PC-9 (cell line): ENCODE results near the gene PCMTD2.

Source experiments
- EZH2 ChIP-seq: fragments of 200-600 bp; sonication (generic); IDR thresholded peaks from 2 replicates; pipeline ENCODE4 v1.8.0; 2017; ENCODE audit warnings: antibody characterized with exemption, low read depth
- TF ChIP-seq, protein P1 (sequence below): fragments of 200-600 bp; sonication (generic); conservative IDR thresholded peaks from 2 replicates; pipeline ENCODE4 v1.6.1; 2017; ENCODE audit warnings: mixed run types, antibody characterized with exemption, mild to moderate bottlenecking, moderate library complexity

DNA sequence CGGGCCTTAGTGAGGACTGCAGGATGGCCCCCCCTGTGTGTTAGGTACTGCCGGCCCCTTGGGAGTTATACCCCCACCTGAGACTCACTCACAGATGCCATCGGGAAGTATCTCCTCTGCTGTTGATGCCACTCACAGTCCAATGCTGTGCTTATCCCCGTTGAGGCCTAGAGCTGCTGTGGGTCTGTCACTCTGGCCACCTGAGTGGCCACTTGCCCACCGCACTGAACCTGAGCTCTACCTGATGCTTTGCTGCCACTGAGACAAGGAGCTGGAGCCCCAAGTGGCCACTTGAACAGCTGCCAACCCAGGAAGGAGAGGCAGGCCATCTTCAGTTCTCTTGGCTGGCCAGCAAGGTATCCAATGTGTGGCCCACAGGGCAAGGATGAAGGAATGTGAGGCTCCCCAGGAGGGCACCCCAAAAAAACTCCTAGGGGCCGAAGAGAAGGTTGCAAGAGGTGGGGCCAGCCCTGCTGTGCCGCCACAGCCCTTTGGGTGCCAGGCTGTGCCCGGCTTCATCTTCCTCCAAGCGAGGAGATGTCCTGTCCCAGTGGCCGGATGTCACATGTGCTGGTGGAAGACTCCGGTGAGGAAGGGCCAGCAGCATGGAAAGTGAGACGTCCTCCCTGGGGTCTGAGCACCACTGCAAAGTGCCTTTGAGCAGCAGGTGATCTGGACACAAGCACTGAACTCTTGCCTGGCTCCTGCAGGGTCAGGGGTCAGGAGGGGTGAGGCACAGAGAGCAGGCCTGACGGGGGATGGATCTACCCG, 29.5 kb upstream of the PCMTD2 start:
- TF ChIP-seq, protein P1, sequence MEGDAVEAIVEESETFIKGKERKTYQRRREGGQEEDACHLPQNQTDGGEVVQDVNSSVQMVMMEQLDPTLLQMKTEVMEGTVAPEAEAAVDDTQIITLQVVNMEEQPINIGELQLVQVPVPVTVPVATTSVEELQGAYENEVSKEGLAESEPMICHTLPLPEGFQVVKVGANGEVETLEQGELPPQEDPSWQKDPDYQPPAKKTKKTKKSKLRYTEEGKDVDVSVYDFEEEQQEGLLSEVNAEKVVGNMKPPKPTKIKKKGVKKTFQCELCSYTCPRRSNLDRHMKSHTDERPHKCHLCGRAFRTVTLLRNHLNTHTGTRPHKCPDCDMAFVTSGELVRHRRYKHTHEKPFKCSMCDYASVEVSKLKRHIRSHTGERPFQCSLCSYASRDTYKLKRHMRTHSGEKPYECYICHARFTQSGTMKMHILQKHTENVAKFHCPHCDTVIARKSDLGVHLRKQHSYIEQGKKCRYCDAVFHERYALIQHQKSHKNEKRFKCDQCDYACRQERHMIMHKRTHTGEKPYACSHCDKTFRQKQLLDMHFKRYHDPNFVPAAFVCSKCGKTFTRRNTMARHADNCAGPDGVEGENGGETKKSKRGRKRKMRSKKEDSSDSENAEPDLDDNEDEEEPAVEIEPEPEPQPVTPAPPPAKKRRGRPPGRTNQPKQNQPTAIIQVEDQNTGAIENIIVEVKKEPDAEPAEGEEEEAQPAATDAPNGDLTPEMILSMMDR: no peak
- TF ChIP-seq EZH2: no peak
